ENCODE data around the gene IMPG2. TPM values are rescaled to one million over a fixed set of nuclear protein-coding genes. Genes with fewer than 3 reads are reported as not detected.

The IMPG2 gene
- total and polyA plus RNA-seq, 9 donors, result 0.06 to 8.7 (median 0.38) TPM

GRCh38 chr3:101243285-101244211 lies 76.8 kb downstream of the IMPG2 start:
- TF ChIP-seq CTCF (IDR thresholded peaks at IDR 0.05), result no peak
- Histone ChIP-seq H3K36me3 (no peaks in the 10 kb centered on the region), H3K4me3 (no peak overlapping the region), H3K27me3 (no peaks in the 10 kb centered on the region), H3K4me1 (ENCODE audit: insufficient read depth) (no peaks in the 10 kb centered on the region), H3K27ac (no peak overlapping the region), H3K9me3 (no peaks in the 10 kb centered on the region)
- intact Hi-C loops (cut with DNase I), result no loop called here
- DNase-seq, result no peak
- 95 to 97% (median 96%) methylated on average over 4 of the region's 4 CpGs for WGBS, 3 donors

DNA sequence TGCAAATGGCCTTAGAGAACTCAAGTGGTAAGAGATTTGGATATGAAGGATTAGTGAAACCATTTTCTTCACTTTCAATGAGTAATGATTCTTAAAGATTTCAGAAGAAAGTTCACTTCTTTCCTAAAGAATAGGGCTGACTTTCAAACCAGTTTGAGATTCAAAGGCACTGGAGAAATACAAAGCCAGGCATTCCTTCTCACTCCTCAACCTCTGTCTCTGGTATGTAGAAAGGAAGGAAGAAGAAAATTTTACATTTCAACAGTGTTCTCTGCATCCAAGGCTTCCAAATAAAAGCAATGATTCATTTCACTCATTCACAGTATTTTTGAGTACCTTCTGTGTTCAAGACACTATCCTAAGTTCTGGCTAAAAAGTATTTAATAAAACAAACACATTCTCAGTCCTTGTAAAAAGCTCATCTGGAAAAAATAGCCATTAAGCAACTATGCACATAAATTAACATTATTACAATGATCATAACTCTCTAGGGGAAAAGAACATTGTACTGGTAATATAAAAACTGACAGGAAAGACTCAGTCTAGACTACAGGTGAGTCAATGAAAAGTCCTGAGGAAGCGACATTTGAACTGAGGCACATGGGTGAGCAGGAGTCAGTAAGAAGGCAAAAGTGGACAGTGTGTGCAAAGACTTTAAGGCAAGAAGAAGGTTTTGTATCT lies 79.5 kb downstream of the IMPG2 start:
- Histone ChIP-seq H3K4me3 (no peak overlapping the region), H3K27ac (no peak overlapping the region), H3K36me3 (no peaks in the 10 kb centered on the region), H3K9me3 (no peaks in the 10 kb centered on the region), H3K27me3 (no peaks in the 10 kb centered on the region), H3K4me1 (ENCODE audit: insufficient read depth) (no peaks in the 10 kb centered on the region)
- intact Hi-C loops (cut with DNase I), result no loop called here
- no peak for DNase-seq
- WGBS, 3 donors, result 79 to 98% (median 95%) methylated on average over 1 of the region's 1 CpG
- TF ChIP-seq CTCF (IDR thresholded peaks at IDR 0.05) (no peak), EP300 (IDR thresholded peaks at IDR 0.05) (no peak), POLR2A (IDR thresholded peaks at IDR 0.05) (no peak)

DNA sequence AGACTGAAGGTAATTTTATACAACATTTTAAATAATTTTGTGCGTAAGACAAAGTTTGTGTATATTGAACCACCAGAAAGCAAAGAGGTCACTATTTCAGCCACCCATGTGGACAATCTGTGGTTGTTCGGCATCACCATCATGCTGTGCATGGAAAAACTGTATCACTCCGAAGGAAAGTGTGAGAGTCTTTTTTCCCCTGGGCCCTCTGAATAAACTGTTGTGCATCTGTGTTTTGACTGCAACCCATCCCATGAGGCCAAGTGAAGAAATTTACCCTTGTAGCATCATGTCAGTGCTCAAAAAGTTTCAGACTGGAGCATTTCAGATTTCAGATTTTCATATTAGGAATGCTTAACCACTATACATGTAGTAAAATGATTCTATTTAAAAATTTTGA lies 85.3 kb downstream of the IMPG2 start:
- WGBS, 3 donors, result 93 to 97% (median 96%) methylated on average over 3 of the region's 3 CpGs
- H3K27ac ChIP-seq, result no peak overlapping the region
- no peaks in the 10 kb centered on the region for H3K4me1 ChIP-seq (ENCODE audit: insufficient read depth)
- TF ChIP-seq EP300 (IDR thresholded peaks at IDR 0.05) (no peak), POLR2A (IDR thresholded peaks at IDR 0.05) (no peak), CTCF (IDR thresholded peaks at IDR 0.05) (no peak)
- no peaks in the 10 kb centered on the region for H3K9me3 ChIP-seq
- no peaks in the 10 kb centered on the region for H3K36me3 ChIP-seq
- intact Hi-C loops (cut with DNase I), result no loop called here
- no peak overlapping the region for H3K4me3 ChIP-seq
- H3K27me3 ChIP-seq, result no peaks in the 10 kb centered on the region
- no peak for DNase-seq

GRCh38 chr3:101230618-101231017 lies 89.8 kb downstream of the IMPG2 start:
- no peaks in the 10 kb centered on the region for H3K36me3 ChIP-seq
- TF ChIP-seq EP300 (IDR thresholded peaks at IDR 0.05), result no peak
- no peaks in the 10 kb centered on the region for H3K27me3 ChIP-seq
- DNase-seq, result no peak
- no peak overlapping the region for H3K27ac ChIP-seq
- no peaks in the 10 kb centered on the region for H3K9me3 ChIP-seq
- intact Hi-C loops (cut with DNase I), result no loop called here
- H3K4me1 ChIP-seq (ENCODE audit: insufficient read depth), result no peaks in the 10 kb centered on the region
- H3K4me3 ChIP-seq, result no peak overlapping the region

DNA sequence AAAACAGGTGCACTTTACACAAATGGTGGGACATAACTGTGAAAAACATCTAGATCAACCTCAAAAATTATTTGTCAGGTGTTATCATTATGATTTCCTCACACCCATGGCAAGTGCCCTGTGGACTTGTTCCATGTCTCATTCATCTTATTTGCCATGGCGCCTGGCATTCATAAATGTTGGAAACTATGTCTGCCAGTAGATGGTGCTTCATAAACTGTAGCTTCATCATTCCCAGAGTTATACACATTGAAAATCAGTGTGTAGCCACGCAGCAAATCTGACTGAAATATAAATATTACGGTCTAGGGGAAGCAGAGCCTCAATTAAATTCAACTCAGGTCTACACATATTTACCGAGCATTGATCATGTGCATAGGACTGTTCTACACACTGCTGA lies 90.7 kb downstream of the IMPG2 start:
- no peak for DNase-seq
- 68 to 72% (median 70%) methylated on average over 4 of the region's 4 CpGs for WGBS, 3 donors
- H3K36me3 ChIP-seq, result no peaks in the 10 kb centered on the region
- H3K27me3 ChIP-seq, result no peaks in the 10 kb centered on the region
- H3K27ac ChIP-seq, result no peak overlapping the region
- H3K9me3 ChIP-seq, result no peaks in the 10 kb centered on the region
- TF ChIP-seq EP300 (IDR thresholded peaks at IDR 0.05) (no peak), POLR2A (IDR thresholded peaks at IDR 0.05) (no peak), CTCF (IDR thresholded peaks at IDR 0.05) (no peak)
- intact Hi-C loops (cut with DNase I), result no loop called here
- no peaks in the 10 kb centered on the region for H3K4me1 ChIP-seq (ENCODE audit: insufficient read depth)
- no peak overlapping the region for H3K4me3 ChIP-seq

All from ovary (tissue), 9 donors.